T-cell (primary cell): ENCODE measurements around the gene SULT1B1. TPM values are rescaled to one million over a fixed set of nuclear protein-coding genes. Genes with fewer than 3 reads are reported as not detected.
"Not testable (repeated sequence)": the region's sequence is repeated elsewhere in the genome, so short reads cannot be mapped to it uniquely, and the experiment has no call there.

ENCODE experiments used
- ATAC-seq, 4 experiments: fragments of 200-7000 bp in 3 of 4; fragments of 150-1000 bp in 1 of 4; cut with Tn5 transposase; replicated peaks in 1 of 4; 1 replicate in 3 of 4; 2 replicates in 1 of 4; pipeline ENCODE4 v1.10.0; 2021; ENCODE audit warnings: moderate library complexity in 3 of 4, mild to moderate bottlenecking in 2 of 4, moderate number of reproducible peaks in 1 of 4
- CTCF ChIA-PET, 2 donors: fragments of 300-600 bp; sonication (Branson Sonifier 250); formaldehyde crosslinking; loops; one replicate each; lab custom pipeline; 2022; ENCODE audit warnings: antibody characterized with exemption in 2 of 2; lab: Charles Lee
- POLR2A ChIA-PET, 2 donors: fragments of 300-600 bp; sonication (Branson Sonifier 250); formaldehyde crosslinking; loops; one replicate each; lab custom pipeline; 2022; ENCODE audit warnings: antibody characterized with exemption in 2 of 2; lab: Charles Lee
- DNase-seq, 35 experiments: peaks; one replicate each; pipeline versions ENCODE4 v3.0.0 to v3.0.0-alpha.2; 2013 to 2023
- H3K27ac ChIP-seq: one replicate; pipeline ENCODE4 v1.5.1; 2013; ENCODE audit warnings: low read length
- H3K27me3 ChIP-seq, 2 experiments: replicated peaks in 1 of 2; 1 replicate in 1 of 2; 2 replicates in 1 of 2; pipeline versions ENCODE4 v1.6.1 to v1.7.0; 2013; ENCODE audit warnings: low read length in 1 of 2, mixed read lengths in 1 of 2; ENCODE audit not compliant: control insufficient read depth in 2 of 2, insufficient read depth in 2 of 2; ENCODE audit errors: extremely low read depth in 1 of 2
- H3K36me3 ChIP-seq, 2 donors: 1 replicate in 1 of 2; 2 replicates in 1 of 2; pipeline versions ENCODE4 v1.6.1 to v1.7.0; 2013; ENCODE audit warnings: low read length in 1 of 2; ENCODE audit not compliant: control insufficient read depth in 2 of 2, insufficient read depth in 1 of 2; ENCODE audit errors: extremely low read depth in 1 of 2
- H3K4me1 ChIP-seq, 2 experiments: 1 replicate in 1 of 2; 2 replicates in 1 of 2; pipeline versions ENCODE4 v1.6.1 to v1.7.0; 2013; ENCODE audit warnings: low read length in 2 of 2, mixed read lengths in 1 of 2; ENCODE audit not compliant: insufficient read depth in 2 of 2, control insufficient read depth in 1 of 2; ENCODE audit errors: extremely low read depth in 1 of 2
- H3K4me3 ChIP-seq, 2 donors: 1 replicate in 1 of 2; 2 replicates in 1 of 2; pipeline versions ENCODE4 v1.5.1 to v1.7.0; 2013; ENCODE audit warnings: mild to moderate bottlenecking in 2 of 2, low read length in 1 of 2, moderate library complexity in 1 of 2; ENCODE audit not compliant: control insufficient read depth in 1 of 2; ENCODE audit errors: extremely low read depth in 1 of 2
- H3K9me3 ChIP-seq: 2 replicates; pipeline ENCODE4 v1.7.0; 2013
- H3K27ac Mint-ChIP-seq, 2 donors: one replicate each; pipeline ENCODE4 v1.8.0; 2020 to 2021; ENCODE audit warnings: mild to moderate bottlenecking in 2 of 2, mixed read lengths in 2 of 2
- H3K27me3 Mint-ChIP-seq, 2 donors: one replicate each; pipeline ENCODE4 v1.8.0; 2021 to 2022; ENCODE audit warnings: mixed read lengths in 2 of 2
- H3K36me3 Mint-ChIP-seq: one replicate; pipeline ENCODE4 v1.8.0; 2021; ENCODE audit warnings: mixed read lengths
- H3K4me1 Mint-ChIP-seq, 3 donors: one replicate each; pipeline ENCODE4 v1.8.0; 2020 to 2022; ENCODE audit warnings: mixed read lengths in 3 of 3, mild to moderate bottlenecking in 1 of 3
- H3K4me3 Mint-ChIP-seq, 3 donors: one replicate each; pipeline ENCODE4 v1.8.0; 2020 to 2022; ENCODE audit warnings: mild to moderate bottlenecking in 3 of 3, mixed read lengths in 3 of 3, moderate library complexity in 3 of 3
- H3K9me3 Mint-ChIP-seq, 3 donors: one replicate each; pipeline ENCODE4 v1.8.0; 2020 to 2022; ENCODE audit warnings: mixed read lengths in 3 of 3
- WGBS: methylation state at CpG from one replicate; pipeline ENCODE4 v1.1.5; 2013; ENCODE audit warnings: missing lambda C conversion rate; ENCODE audit not compliant: insufficient coverage; 5-methylcytosine and 5-hydroxymethylcytosine counted together
- total RNA-seq, 35 experiments: library from RNA in 6 of 35; stranded (reverse) in 6 of 35; fragments of 120-200 nt in 1 of 35; gene quantifications; one replicate each; pipeline versions ENCODE4 v1.2.1 to v1.2.4 and lab custom pipeline; 2013 to 2026

The SULT1B1 gene
- total RNA-seq, 5 donors from 2014 or later (not counting 1 experiment from before 2014, with no cell fraction given), result 8.0 to 22.6 (median 10.0) TPM

- H3K9me3 Mint-ChIP-seq, result no peaks in the 10 kb centered on the region
- ATAC-seq (no peak), DNase-seq (no peak)
- CTCF ChIA-PET, result interaction anchor here in 1 of 2 donors (0.6 kb wide), 1 partner anchor 26 kb away, joined by 5 read pairs; no protein-coding TSS in a partner anchor
- no peak overlapping the region for H3K4me3 ChIP-seq
- POLR2A ChIA-PET, result no interaction called here
- H3K9me3 ChIP-seq, result no peaks in the 10 kb centered on the region
- no peaks in the 10 kb centered on the region for H3K27me3 ChIP-seq
- peaks cover 3 to 6% (median 6%) of the 10 kb centered on the region in 3 donors for H3K4me1 Mint-ChIP-seq
- H3K27me3 Mint-ChIP-seq, result no peaks in the 10 kb centered on the region
- H3K27ac ChIP-seq, result no peak overlapping the region
- peaks cover 0 to 3% of the 10 kb centered on the region in 2 experiments for H3K4me1 ChIP-seq
- no peak overlapping the region for H3K27ac Mint-ChIP-seq
- no peaks in the 10 kb centered on the region for H3K36me3 Mint-ChIP-seq
- WGBS, result 90% methylated on average over 2 of the region's 3 CpGs
- H3K4me3 Mint-ChIP-seq, result no peak overlapping the region
- H3K36me3 ChIP-seq, result no peaks in the 10 kb centered on the region
Observed at GRCh38 chr4:69773484-69773883, 13.1 kb upstream of the SULT1B1 start.

GRCh38 chr4:69768554-69768953 is 8.1 kb upstream of the SULT1B1 start:
- POLR2A ChIA-PET, H3K9me3 ChIP-seq, CTCF ChIA-PET, H3K4me3 ChIP-seq, H3K27ac Mint-ChIP-seq, H3K4me3 Mint-ChIP-seq, H3K27ac ChIP-seq, DNase-seq, H3K27me3 Mint-ChIP-seq, H3K36me3 ChIP-seq, ATAC-seq, H3K9me3 Mint-ChIP-seq, H3K27me3 ChIP-seq, H3K36me3 Mint-ChIP-seq: not testable (repeated sequence)
- 100% methylated on average over 1 of the region's 3 CpGs for WGBS
- peaks cover 2 to 16% of the 10 kb centered on the region in 2 experiments for H3K4me1 ChIP-seq
- H3K4me1 Mint-ChIP-seq, result peaks cover 20 to 24% (median 24%) of the 10 kb centered on the region in 3 donors

DNA sequence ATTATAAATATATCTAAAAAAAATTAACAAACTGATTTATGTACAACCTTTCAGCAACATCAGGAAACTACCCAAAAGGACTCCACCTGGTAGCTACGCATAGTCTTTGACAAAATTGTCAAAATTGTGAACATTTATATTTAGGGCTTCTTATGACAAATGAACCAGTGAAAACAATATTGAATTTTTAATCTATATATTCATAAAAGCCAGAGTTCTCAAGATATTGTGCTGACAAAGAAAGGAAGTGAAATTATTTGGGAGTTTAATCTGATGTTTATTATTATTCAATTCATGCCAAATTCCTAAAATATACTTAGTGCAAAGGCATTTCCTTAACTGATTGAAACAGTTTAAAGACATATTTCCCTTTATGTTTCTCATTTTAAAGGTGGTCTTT is 5.3 kb upstream of the SULT1B1 start:
- Mint-ChIP-seq H3K4me3 (no peak overlapping the region), H3K36me3 (no peaks in the 10 kb centered on the region), H3K9me3 (no peaks in the 10 kb centered on the region), H3K27me3 (no peaks in the 10 kb centered on the region), H3K4me1 (peaks cover 31 to 35% (median 32%) of the 10 kb centered on the region in 3 donors), H3K27ac (no peak overlapping the region)
- ChIA-PET POLR2A (no interaction called here), CTCF (interaction anchor here (0.8 to 1.1 kb wide), 2 partner anchors 13 to 58 kb away, joined by 3 to 4 read pairs; no protein-coding TSS in a partner anchor)
- ATAC-seq, result no peak
- Histone ChIP-seq H3K36me3 (no peaks in the 10 kb centered on the region), H3K9me3 (no peaks in the 10 kb centered on the region), H3K4me1 (peaks cover 6 to 28% of the 10 kb centered on the region in 2 experiments), H3K27ac (no peak overlapping the region), H3K27me3 (no peaks in the 10 kb centered on the region), H3K4me3 (no peak overlapping the region)
- no CpG with 5 or more reads among the region's 1 CpG for WGBS
- no peak for DNase-seq

DNA sequence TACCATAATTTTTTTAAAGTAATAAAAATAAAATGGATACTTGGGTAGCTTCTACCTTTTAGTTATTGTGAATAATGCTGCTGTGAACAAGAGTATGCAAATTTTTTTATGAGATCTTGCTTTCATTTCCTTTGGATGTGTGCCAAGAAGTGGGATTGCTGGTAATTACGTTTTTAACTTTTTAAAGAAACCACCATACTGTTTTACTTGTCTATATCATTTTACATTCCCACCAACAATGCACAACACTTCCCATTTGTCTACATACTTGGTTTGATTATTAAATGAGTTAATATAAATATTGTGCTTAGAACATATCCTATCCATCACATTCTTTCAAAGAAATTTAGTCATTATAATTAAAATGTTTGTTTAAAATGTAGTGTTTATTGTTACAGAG is 3.9 kb upstream of the SULT1B1 start:
- Histone ChIP-seq H3K27ac (no peak overlapping the region), H3K4me1 (peaks cover 10 to 33% of the 10 kb centered on the region in 2 experiments), H3K9me3 (no peaks in the 10 kb centered on the region), H3K27me3 (no peaks in the 10 kb centered on the region), H3K36me3 (no peaks in the 10 kb centered on the region), H3K4me3 (no peak overlapping the region)
- Mint-ChIP-seq H3K27me3 (no peaks in the 10 kb centered on the region), H3K4me3 (peak overlapping the region in 1 of 3 donors; percentile 41), H3K27ac (peak overlapping the region; percentile 69 to 73), H3K36me3 (no peaks in the 10 kb centered on the region), H3K9me3 (no peaks in the 10 kb centered on the region), H3K4me1 (peaks cover 38 to 42% (median 40%) of the 10 kb centered on the region in 3 donors)
- POLR2A ChIA-PET, result no interaction called here
- CTCF ChIA-PET, result interaction anchor here (0.7 to 1.1 kb wide), 2 partner anchors 54 to 60 kb away, joined by 3 to 4 read pairs; no protein-coding TSS in a partner anchor
- DNase-seq, result peak in 2 of 35 experiments; percentile 9 to 59
- no peak for ATAC-seq
- WGBS, result no CpG with 5 or more reads among the region's 1 CpG

DNA sequence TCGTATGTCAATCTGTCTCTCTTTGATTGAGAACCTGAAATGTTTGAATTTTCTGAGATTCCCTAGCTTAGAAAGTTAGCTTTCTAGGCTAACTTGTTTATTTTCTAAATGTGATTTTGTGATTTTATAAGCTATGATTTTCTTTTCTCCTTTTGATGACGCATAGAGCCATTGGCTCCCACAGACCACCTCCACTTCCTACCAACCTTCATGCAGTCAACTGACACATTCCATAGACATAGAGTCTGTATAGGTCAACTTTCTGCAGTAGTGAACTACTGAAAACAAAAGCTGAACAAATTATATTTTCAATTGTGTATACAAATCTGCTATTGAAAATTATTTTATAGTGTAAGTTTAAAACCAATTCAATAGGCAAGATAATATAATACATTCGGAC is 2.8 kb upstream of the SULT1B1 start:
- WGBS, result no CpG with 5 or more reads among the region's 3 CpGs
- POLR2A ChIA-PET, result no interaction called here
- peak overlapping the region; percentile 9 for H3K27ac ChIP-seq
- H3K4me1 Mint-ChIP-seq, result peaks cover 43 to 45% (median 45%) of the 10 kb centered on the region in 3 donors
- no peaks in the 10 kb centered on the region for H3K27me3 Mint-ChIP-seq
- H3K9me3 ChIP-seq, result no peaks in the 10 kb centered on the region
- H3K27me3 ChIP-seq, result no peaks in the 10 kb centered on the region
- peak overlapping the region; percentile 81 to 82 for H3K27ac Mint-ChIP-seq
- no peaks in the 10 kb centered on the region for H3K36me3 Mint-ChIP-seq
- DNase-seq, result no peak
- H3K36me3 ChIP-seq, result no peaks in the 10 kb centered on the region
- H3K4me3 Mint-ChIP-seq, result peak overlapping the region in 1 of 3 donors; percentile 46
- no peaks in the 10 kb centered on the region for H3K9me3 Mint-ChIP-seq
- H3K4me3 ChIP-seq, result no peak overlapping the region
- H3K4me1 ChIP-seq, result peaks cover 10 to 43% of the 10 kb centered on the region in 2 experiments
- ATAC-seq, result no peak
- CTCF ChIA-PET, result no interaction called here

DNA sequence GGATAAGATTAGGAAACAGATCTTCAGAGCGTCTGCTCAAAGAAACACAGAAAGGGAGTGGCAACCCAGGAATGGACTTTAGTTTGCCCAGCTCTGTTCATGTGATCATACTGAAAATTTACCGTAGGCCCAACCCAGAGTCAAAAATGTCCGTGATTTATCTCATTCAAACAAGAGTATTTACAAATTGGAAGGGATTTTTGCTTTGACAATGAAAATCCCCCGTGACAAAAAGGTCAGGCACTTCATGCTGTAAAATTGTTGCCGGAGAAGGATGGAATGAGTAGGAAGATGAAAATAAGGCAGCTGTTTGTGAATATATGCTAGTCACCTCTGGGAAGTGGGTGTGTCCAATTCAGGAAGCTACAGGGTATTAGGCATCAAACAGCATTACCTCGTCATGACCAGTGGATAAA is 1.2 kb downstream of the SULT1B1 start:
- no peak overlapping the region for H3K27ac ChIP-seq
- peaks cover 10 to 50% of the 10 kb centered on the region in 2 experiments for H3K4me1 ChIP-seq
- H3K27me3 ChIP-seq, result no peaks in the 10 kb centered on the region
- CTCF ChIA-PET, result interaction anchor here in 1 of 2 donors (1.1 kb wide), 1 partner anchor 8 kb away, joined by 4 read pairs; no protein-coding TSS in a partner anchor
- 40% methylated on average over 1 of the region's 6 CpGs for WGBS
- peak overlapping the region; percentile 82 for H3K27ac Mint-ChIP-seq
- ATAC-seq (no peak), DNase-seq (no peak)
- H3K36me3 ChIP-seq, result no peaks in the 10 kb centered on the region
- no peaks in the 10 kb centered on the region for H3K27me3 Mint-ChIP-seq
- peak overlapping the region; percentile 80 to 85 (median 83) for H3K4me3 Mint-ChIP-seq
- no peaks in the 10 kb centered on the region for H3K9me3 Mint-ChIP-seq
- peak overlapping the region; percentile 30 to 66 for H3K4me3 ChIP-seq
- H3K9me3 ChIP-seq, result no peaks in the 10 kb centered on the region
- POLR2A ChIA-PET, result interaction anchor here in 1 of 2 donors (0.6 kb wide), 1 partner anchor 11 kb away, joined by 3 read pairs; no protein-coding TSS in a partner anchor
- peaks cover 65 to 72% (median 68%) of the 10 kb centered on the region in 3 donors for H3K4me1 Mint-ChIP-seq
- H3K36me3 Mint-ChIP-seq, result peaks cover 4% of the 10 kb centered on the region
